Endothelial cell of umbilical vein (primary cell): ENCODE data around the gene PILRA. TPM values are rescaled to one million over a fixed set of nuclear protein-coding genes. Genes with fewer than 3 reads are reported as not detected.

Experiments
- BruUV-seq: library from RNA; stranded (reverse); fragments of 400-500 nt; replicated peaks from 2 replicates; lab custom pipeline; 2021; lab: Mats Ljungman, UMichigan
- CTCF ChIA-PET: fragments of 300-600, 350-600 bp; sonication (Branson Sonifier 250); formaldehyde crosslinking; loops from one replicate; lab custom pipeline; 2021; ENCODE audit warnings: antibody characterized with exemption, inconsistent platforms; lab: Charles Lee
- POLR2A ChIA-PET: fragments of 300-600, 350-600 bp; sonication (Branson Sonifier 250); formaldehyde crosslinking; loops from one replicate; lab custom pipeline; 2021; ENCODE audit warnings: antibody characterized with exemption, inconsistent platforms; lab: Charles Lee
- DNase-seq: peaks from one replicate; pipeline ENCODE4 v3.0.0-alpha.2; 2011; ENCODE audit warnings: low read depth, low spot score
- FAIRE-seq: peaks from 2 replicates; lab custom pipeline; 2011; peaks lifted over from hg19 to GRCh38; lab: Jason Lieb, UNC
- H2AFZ ChIP-seq: 2 replicates; pipeline ENCODE4 v1.6.0; 2012; ENCODE audit warnings: low read depth, low read length, control low read depth, inconsistent platforms
- H3K27ac ChIP-seq: 2 replicates; pipeline ENCODE4 v1.5.1; 2011; ENCODE audit warnings: low read depth, mild to moderate bottlenecking, control low read depth, low read length, moderate library complexity; ENCODE audit not compliant: insufficient read depth
- H3K27me3 ChIP-seq, 2 experiments: 2 replicates each; pipeline versions ENCODE4 v1.6.0 to v1.6.1; 2011; ENCODE audit warnings: low read length in 2 of 2, mixed read lengths in 1 of 2; ENCODE audit not compliant: control insufficient read depth in 2 of 2, insufficient read depth in 2 of 2
- H3K36me3 ChIP-seq, 2 experiments: 2 replicates in 1 of 2; 3 replicates in 1 of 2; pipeline ENCODE4 v1.5.1; 2011; ENCODE audit warnings: low read length in 2 of 2, mild to moderate bottlenecking in 1 of 2, moderate library complexity in 1 of 2; ENCODE audit not compliant: control insufficient read depth in 2 of 2, insufficient read depth in 2 of 2; ENCODE audit errors: extremely low read depth in 1 of 2
- H3K4me1 ChIP-seq: 3 replicates; pipeline ENCODE4 v1.5.1; 2011; ENCODE audit warnings: mild to moderate bottlenecking, low read length; ENCODE audit not compliant: control insufficient read depth, insufficient read depth; ENCODE audit errors: extremely low read depth
- H3K4me2 ChIP-seq: 2 replicates; pipeline ENCODE4 v1.6.1; 2011; ENCODE audit warnings: low read length, control low read depth, mixed read lengths; ENCODE audit not compliant: insufficient read depth
- H3K4me3 ChIP-seq, 3 experiments: fragments of 200-600 bp in 1 of 3; sonication (generic), shearing (Covaris generic) in 1 of 3; replicated peaks in 1 of 3; 2 replicates each; pipeline ENCODE4 v1.5.1; 2011 to 2016; ENCODE audit warnings: control low read depth in 3 of 3, low read length in 3 of 3, mild to moderate bottlenecking in 2 of 3, inconsistent platforms in 1 of 3, low read depth in 1 of 3, moderate library complexity in 1 of 3; ENCODE audit not compliant: insufficient read depth in 1 of 3
- H3K79me2 ChIP-seq: 2 replicates; pipeline ENCODE4 v1.6.0; 2012; ENCODE audit warnings: low read length, inconsistent platforms; ENCODE audit not compliant: control insufficient read depth, insufficient read depth
- H3K9ac ChIP-seq: replicated peaks from 2 replicates; pipeline ENCODE3; 2011; ENCODE audit warnings: low read length, control low read depth; ENCODE audit not compliant: insufficient read depth; ENCODE audit errors: extremely low read depth
- H3K9me1 ChIP-seq: replicated peaks from 3 replicates; pipeline ENCODE4 v1.6.0; 2011; ENCODE audit warnings: mild to moderate bottlenecking, low read length; ENCODE audit not compliant: control insufficient read depth, insufficient read depth; ENCODE audit errors: extremely low read depth
- H3K9me3 ChIP-seq: replicated peaks from 2 replicates; pipeline ENCODE4 v1.5.1; 2012; ENCODE audit warnings: low read length, inconsistent platforms; ENCODE audit not compliant: control insufficient read depth, insufficient read depth
- H4K20me1 ChIP-seq: replicated peaks from 2 replicates; pipeline ENCODE3; 2011; ENCODE audit warnings: mild to moderate bottlenecking, low read length; ENCODE audit not compliant: control insufficient read depth, insufficient read depth; ENCODE audit errors: extremely low read depth
- CTCF ChIP-seq, 2 donors: IDR thresholded peaks; 1 replicate in 1 of 2; 2 replicates in 1 of 2; pipeline ENCODE4 v1.5.1; 2011; ENCODE audit warnings: low read length in 2 of 2, mild to moderate bottlenecking in 2 of 2, moderate library complexity in 2 of 2, control low read depth in 1 of 2, inconsistent platforms in 1 of 2, low read depth in 1 of 2; ENCODE audit not compliant: insufficient read depth in 1 of 2; ENCODE audit errors: extremely low read depth in 1 of 2
- EZH2 ChIP-seq: IDR thresholded peaks from 2 replicates; pipeline ENCODE4 v1.6.1; 2012; ENCODE audit warnings: borderline replicate concordance, low read depth, mild to moderate bottlenecking, moderate library complexity, low read length, inconsistent platforms; ENCODE audit not compliant: severe bottlenecking
- FOS ChIP-seq: IDR thresholded peaks from 2 replicates; pipeline ENCODE4 v1.6.1; 2011; ENCODE audit warnings: mild to moderate bottlenecking, low read length, moderate library complexity, borderline replicate concordance; ENCODE audit not compliant: insufficient read depth
- GATA2 ChIP-seq: IDR thresholded peaks from 2 replicates; pipeline ENCODE4 v1.7.0; 2011; ENCODE audit warnings: low read depth, mild to moderate bottlenecking, moderate library complexity, mixed read lengths, low read length; ENCODE audit not compliant: insufficient read length, insufficient read depth
- JUN ChIP-seq: IDR thresholded peaks from 2 replicates; pipeline ENCODE4 v1.6.1; 2011; ENCODE audit warnings: borderline replicate concordance, low read depth; ENCODE audit not compliant: insufficient read length, insufficient read depth
- MAX ChIP-seq: IDR thresholded peaks from 2 replicates; pipeline ENCODE4 v1.6.1; 2011; ENCODE audit not compliant: insufficient read depth, insufficient read length
- MYC ChIP-seq: IDR thresholded peaks from one replicate; pipeline ENCODE4 v1.6.1; 2011; ENCODE audit warnings: mild to moderate bottlenecking, low read depth, low read length
- POLR2A ChIP-seq: IDR thresholded peaks from 2 replicates; pipeline ENCODE4 v1.6.1; 2012; ENCODE audit warnings: low read depth, mild to moderate bottlenecking, control low read depth, low read length
- POLR2AphosphoS5 ChIP-seq: IDR thresholded peaks from 2 replicates; pipeline ENCODE4 v1.6.1; 2012; ENCODE audit warnings: low read depth, mild to moderate bottlenecking, control low read depth, low read length, moderate library complexity; ENCODE audit not compliant: insufficient read depth
- dilution Hi-C: fragments of 300-500 bp; cut with MboI; formaldehyde crosslinking; loops from one replicate; pipeline ENCODE4 v1.15.0; 2019; ENCODE audit warnings: low sequenced_read_pairs; ENCODE audit not compliant: extremely low pct_ligation_motif_present
- intact Hi-C: fragments of 100-400 bp; cut with micrococcal nuclease; formaldehyde crosslinking; loops from one replicate; pipeline ENCODE4 v1.10.0; 2022
- polyA plus RNA-seq, 4 experiments: library from polyadenylated mRNA; depleted of rRNA in 3 of 4; stranded (reverse) in 3 of 4; unstranded in 1 of 4; fragments of >200 nt; gene quantifications; 2 replicates each; pipeline versions ENCODE4 v1.2.1 to v1.2.3, GENCODE V29; 2011 to 2012; ENCODE audit warnings: missing spikeins in 1 of 4
- total RNA-seq: library from RNA; stranded (reverse); gene quantifications from 2 replicates; pipeline ENCODE4 v1.2.3, GENCODE V29; 2021

Gene PILRA
- total and polyA plus RNA-seq, 2 donors (not counting 3 experiments of a cell fraction or from before 2014, with no cell fraction given): 0.61 to 1.3 TPM

GRCh38 chr7:100393233-100393905 lies 20.1 kb downstream of the PILRA start:
- Histone ChIP-seq H2AFZ (no peak overlapping the region), H3K27ac (no peak overlapping the region), H3K79me2 (no peaks in the 10 kb centered on the region), H3K9ac (no peak overlapping the region), H3K4me2 (no peak overlapping the region), H3K4me3 (no peak overlapping the region), H3K27me3 (peaks cover 7 to 20% of the 10 kb centered on the region in 2 experiments), H3K4me1 (no peaks in the 10 kb centered on the region), H3K36me3 (no peaks in the 10 kb centered on the region), H3K9me1 (no peaks in the 10 kb centered on the region), H4K20me1 (no peaks in the 10 kb centered on the region), H3K9me3 (no peaks in the 10 kb centered on the region)
- no TSS peak for BruUV-seq
- ChIA-PET POLR2A (interaction anchor here (0.6 kb wide), 1 partner anchor 8 kb away, joined by 4 read pairs; no protein-coding TSS in a partner anchor), CTCF (interaction anchor here (1.0 to 1.6 kb wide), 3 partner anchors 10 to 31 kb away, joined by 3 to 4 read pairs (median 3); no protein-coding TSS in a partner anchor)
- DNase-seq (no peak), FAIRE-seq (no peak)
- dilution Hi-C loops (no loop called here), intact Hi-C loops (no loop called here)
- TF ChIP-seq GATA2 (no peak), POLR2A (no peak), CTCF (IDR thresholded peaks at IDR 0.05; ENCODE audit: extremely low read depth in 1 of 2, insufficient read depth in 1 of 2, low read depth in 1 of 2, low read length in 2 of 2) (no peak), FOS (no peak), EZH2 (no peak), JUN (no peak), MAX (no peak), POLR2AphosphoS5 (no peak), MYC (no peak)
